Ovary (tissue), 9 donors: ENCODE measurements around the gene FOLR1. TPM values are rescaled to one million over a fixed set of nuclear protein-coding genes. Genes with fewer than 3 reads are reported as not detected.
"Not testable (repeated sequence)": the region's sequence is repeated elsewhere in the genome, so short reads cannot be mapped to it uniquely, and the experiment has no call there.

Experiments used
- DNase-seq, 5 donors: peaks; one replicate each; pipeline ENCODE4 v3.0.0-alpha.2; 2019 to 2020
- H3K27ac ChIP-seq, 2 donors: fragments of 200-600 bp; one replicate each; pipeline versions ENCODE4 v1.5.1 to v1.8.0; 2019 to 2022
- H3K27me3 ChIP-seq: fragments of 200-600 bp; one replicate; pipeline ENCODE4 v1.8.0; 2022
- H3K36me3 ChIP-seq: fragments of 200-600 bp; sonication (generic); one replicate; pipeline ENCODE4 v1.5.1; 2019
- H3K4me1 ChIP-seq: one replicate; pipeline ENCODE4 v1.8.1; 2013; ENCODE audit warnings: mild to moderate bottlenecking, moderate library complexity; ENCODE audit not compliant: insufficient read depth
- H3K4me3 ChIP-seq: fragments of 200-600 bp; sonication (generic); one replicate; pipeline ENCODE4 v1.5.1; 2017
- H3K9me3 ChIP-seq, 2 donors: fragments of 200-600 bp in 1 of 2; sonication (generic) in 1 of 2; one replicate each; pipeline versions ENCODE4 v1.5.1 to v1.8.1; 2013 to 2019; ENCODE audit warnings: mild to moderate bottlenecking in 1 of 2, moderate library complexity in 1 of 2
- EP300 ChIP-seq: sonication (generic); formaldehyde crosslinking; IDR thresholded peaks from one replicate; pipeline ENCODE4 v1.6.1; 2017; ENCODE audit warnings: antibody characterized with exemption
- POLR2A ChIP-seq: fragments of 450-650 bp; IDR thresholded peaks from one replicate; pipeline ENCODE4 v1.6.1; 2017; ENCODE audit warnings: antibody characterized with exemption, mild to moderate bottlenecking, moderate library complexity
- WGBS, 3 donors: extraction: QIAGEN DNeasy Blood & Tissue Kit in 1 of 3; methylation state at CpG; one replicate each; pipeline versions ENCODE4 v1.1.5 to v1.1.7; 2013 to 2017; 5-methylcytosine and 5-hydroxymethylcytosine counted together
- intact Hi-C, 4 donors: fragments of 100-400 bp; cut with DNase I; formaldehyde crosslinking; loops; one replicate each; pipeline versions ENCODE4 v1.11.0 to v1.15.1; 2022 to 2023
- polyA plus RNA-seq, 2 donors: library from polyadenylated mRNA; stranded (reverse); fragments of 200-250 nt in 1 of 2; fragments of 350-450 nt in 1 of 2; fragmentation: Illumina TruSeq in 1 of 2; extraction: RNeasy Lipid Tissue Mini Kit (QIAGEN cat#74804) in 1 of 2; gene quantifications; one replicate each; pipeline ENCODE4 v1.2.3, GENCODE V29; 2013 to 2014
- total RNA-seq, 7 donors: library from RNA; depleted of rRNA in 2 of 7; stranded (reverse); fragments of >200 nt in 2 of 7; fragmentation: NEBNext Ultra II Directional in 3 of 7; extraction: Animal tissue kit (Norgen Biotek cat#: 25700) in 3 of 7; gene quantifications; one replicate each; pipeline versions ENCODE4 v1.1.0 to v1.2.4, GENCODE V29; 2016 to 2023
- TF ChIP-seq, protein P1 (sequence below), 3 donors: fragments of 450-650 bp in 2 of 3; fragments of 200-600 bp in 1 of 3; IDR thresholded peaks; one replicate each; pipeline versions ENCODE4 v1.5.1 to v1.8.0; 2016 to 2022; ENCODE audit warnings: antibody characterized with exemption in 3 of 3, mild to moderate bottlenecking in 1 of 3
- donor health status: DM: no; HTN: no; CAD: no; lungs with moderate emphysema.
- donor health status: DM: no; HTN: no; CAD: no.
- donor health status: Bipolar disorder and iron deficiency.
- donor health status: DM: yes; HTN: yes; CAD: no.
- donor health status: DM: no; HTN: no; CAD: no.
- donor health status: DM: yes; HTN: yes; CAD: no.

The FOLR1 gene
- total and polyA plus RNA-seq, 9 donors: 0.31 to 108 (median 4.3) TPM; not detected in 1

GRCh38 chr11:72162891-72163492 is 28.9 kb upstream of the FOLR1 start:
- Histone ChIP-seq H3K4me1 (no peaks in the 10 kb centered on the region), H3K9me3 (no peaks in the 10 kb centered on the region), H3K4me3 (no peak overlapping the region), H3K27ac (no peak overlapping the region), H3K36me3 (no peaks in the 10 kb centered on the region), H3K27me3 (no peaks in the 10 kb centered on the region)
- no peak for DNase-seq
- TF ChIP-seq, protein P1, sequence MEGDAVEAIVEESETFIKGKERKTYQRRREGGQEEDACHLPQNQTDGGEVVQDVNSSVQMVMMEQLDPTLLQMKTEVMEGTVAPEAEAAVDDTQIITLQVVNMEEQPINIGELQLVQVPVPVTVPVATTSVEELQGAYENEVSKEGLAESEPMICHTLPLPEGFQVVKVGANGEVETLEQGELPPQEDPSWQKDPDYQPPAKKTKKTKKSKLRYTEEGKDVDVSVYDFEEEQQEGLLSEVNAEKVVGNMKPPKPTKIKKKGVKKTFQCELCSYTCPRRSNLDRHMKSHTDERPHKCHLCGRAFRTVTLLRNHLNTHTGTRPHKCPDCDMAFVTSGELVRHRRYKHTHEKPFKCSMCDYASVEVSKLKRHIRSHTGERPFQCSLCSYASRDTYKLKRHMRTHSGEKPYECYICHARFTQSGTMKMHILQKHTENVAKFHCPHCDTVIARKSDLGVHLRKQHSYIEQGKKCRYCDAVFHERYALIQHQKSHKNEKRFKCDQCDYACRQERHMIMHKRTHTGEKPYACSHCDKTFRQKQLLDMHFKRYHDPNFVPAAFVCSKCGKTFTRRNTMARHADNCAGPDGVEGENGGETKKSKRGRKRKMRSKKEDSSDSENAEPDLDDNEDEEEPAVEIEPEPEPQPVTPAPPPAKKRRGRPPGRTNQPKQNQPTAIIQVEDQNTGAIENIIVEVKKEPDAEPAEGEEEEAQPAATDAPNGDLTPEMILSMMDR (IDR thresholded peaks at IDR 0.05): no peak
- no peak for TF ChIP-seq POLR2A
- TF ChIP-seq EP300: no peak
- WGBS, 3 donors: 74 to 79% (median 75%) methylated on average over 16 of the region's 16 CpGs
- intact Hi-C loops: no loop called here

- H3K36me3 ChIP-seq, intact Hi-C loops: not testable (repeated sequence)
- WGBS, 3 donors: 47 to 98% (median 94%) methylated on average over 2 to 3 of the region's 3 CpGs
Measured at GRCh38 chr11:72164187-72164586, 27.8 kb upstream of the FOLR1 start.

GRCh38 chr11:72169046-72169555 is 22.8 kb upstream of the FOLR1 start:
- H3K9me3 ChIP-seq, H3K27me3 ChIP-seq, H3K4me3 ChIP-seq, DNase-seq, H3K36me3 ChIP-seq, intact Hi-C loops, H3K27ac ChIP-seq, H3K4me1 ChIP-seq: not testable (repeated sequence)
- 84 to 96% (median 85%) methylated on average over 5 of the region's 5 CpGs for WGBS, 3 donors

More at GRCh38 chr11:72164187-72164586, 27.8 kb upstream of the FOLR1 start:
- DNase-seq, H3K27me3 ChIP-seq, H3K4me1 ChIP-seq, H3K9me3 ChIP-seq, H3K27ac ChIP-seq, H3K4me3 ChIP-seq: not testable (repeated sequence)

- not testable (repeated sequence) for DNase-seq
- 84 to 88% (median 86%) methylated on average over 3 of the region's 3 CpGs for WGBS, 3 donors
Measured at GRCh38 chr11:72169754-72170153, 22.2 kb upstream of the FOLR1 start.

DNA sequence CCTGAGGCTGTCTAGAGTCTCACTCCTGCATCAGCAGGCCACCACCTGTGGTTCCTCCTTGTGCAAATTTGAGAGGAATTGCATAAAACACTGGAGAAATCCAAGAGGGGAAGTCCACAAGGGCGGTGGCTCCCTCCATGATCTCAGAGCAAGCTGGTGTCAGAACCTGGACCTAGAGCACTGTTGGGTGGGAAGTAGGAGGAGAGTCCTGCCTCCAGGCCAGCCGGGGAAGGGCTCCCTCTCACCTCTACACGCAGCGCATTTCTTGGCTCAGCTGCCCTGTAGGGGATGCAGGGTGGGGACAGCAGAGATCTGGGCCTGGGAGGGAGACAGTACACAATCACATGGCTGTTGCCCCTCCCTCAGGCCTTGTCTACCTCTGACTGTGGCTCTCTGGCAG is 19.9 kb upstream of the FOLR1 start:
- H3K27me3 ChIP-seq, H3K4me1 ChIP-seq, H3K4me3 ChIP-seq, H3K27ac ChIP-seq, H3K9me3 ChIP-seq, H3K36me3 ChIP-seq, intact Hi-C loops, DNase-seq: not testable (repeated sequence)
- 65 to 77% (median 72%) methylated on average over 4 of the region's 4 CpGs for WGBS, 3 donors

More at GRCh38 chr11:72169754-72170153, 22.2 kb upstream of the FOLR1 start:
- H3K4me3 ChIP-seq, H3K27me3 ChIP-seq, H3K9me3 ChIP-seq, intact Hi-C loops, H3K27ac ChIP-seq, H3K4me1 ChIP-seq, H3K36me3 ChIP-seq: not testable (repeated sequence)

- intact Hi-C loops: no loop called here
- 62 to 85% (median 83%) methylated on average over 3 of the region's 3 CpGs for WGBS, 3 donors
- Histone ChIP-seq H3K27ac (no peak overlapping the region), H3K9me3 (no peaks in the 10 kb centered on the region), H3K4me1 (no peaks in the 10 kb centered on the region), H3K36me3 (no peaks in the 10 kb centered on the region), H3K4me3 (no peak overlapping the region), H3K27me3 (no peaks in the 10 kb centered on the region)
- no peak for DNase-seq
- TF ChIP-seq, protein P1 (IDR thresholded peaks at IDR 0.05): no peak
- TF ChIP-seq EP300 (no peak), POLR2A (no peak)
Measured at GRCh38 chr11:72173291-72173690, 18.6 kb upstream of the FOLR1 start.
